Bronchial epithelial cell (primary cell): ENCODE measurements around the gene ATP13A4. TPM values are rescaled to one million over a fixed set of nuclear protein-coding genes. Genes with fewer than 3 reads are reported as not detected.

ENCODE experiments used
- DNase-seq: peaks from one replicate; pipeline ENCODE4 v3.0.0-alpha.2; 2010; ENCODE audit warnings: low read depth
- FAIRE-seq: peaks from 2 replicates; lab custom pipeline; 2011; peaks lifted over from hg19 to GRCh38; lab: Jason Lieb, UNC
- H3K27me3 ChIP-seq: 2 replicates; pipeline ENCODE4 v1.5.1; 2011; ENCODE audit warnings: low read length; ENCODE audit not compliant: control insufficient read depth, insufficient read depth
- H3K36me3 ChIP-seq: 2 replicates; pipeline ENCODE4 v1.5.1; 2011; ENCODE audit warnings: low read length; ENCODE audit not compliant: control insufficient read depth, insufficient read depth
- H3K4me3 ChIP-seq: 2 replicates; pipeline ENCODE4 v1.5.1; 2011; ENCODE audit warnings: mild to moderate bottlenecking, low read depth, low read length, control low read depth
- total RNA-seq: library from RNA; depleted of rRNA; stranded (reverse); fragments of >200 nt; gene quantifications from 2 replicates; pipeline ENCODE4 v1.2.1, GENCODE V29; 2014
- TF ChIP-seq, protein P1 (sequence below): IDR thresholded peaks from 2 replicates; pipeline ENCODE4 v1.5.1; 2011; ENCODE audit warnings: mild to moderate bottlenecking, moderate library complexity, low read length, control low read depth, inconsistent platforms; ENCODE audit not compliant: insufficient read depth, severe bottlenecking

ATP13A4 gene
- total RNA-seq, 1 donor from 2014 or later = 4.2 TPM

GRCh38 chr3:193388361-193388760 lies 166.3 kb downstream of the ATP13A4 start:
- Histone ChIP-seq H3K4me3 (no peak overlapping the region), H3K27me3 (no peaks in the 10 kb centered on the region), H3K36me3 (no peaks in the 10 kb centered on the region)
- DNase-seq (no peak), FAIRE-seq (peak; percentile 80)
- TF ChIP-seq, protein P1, sequence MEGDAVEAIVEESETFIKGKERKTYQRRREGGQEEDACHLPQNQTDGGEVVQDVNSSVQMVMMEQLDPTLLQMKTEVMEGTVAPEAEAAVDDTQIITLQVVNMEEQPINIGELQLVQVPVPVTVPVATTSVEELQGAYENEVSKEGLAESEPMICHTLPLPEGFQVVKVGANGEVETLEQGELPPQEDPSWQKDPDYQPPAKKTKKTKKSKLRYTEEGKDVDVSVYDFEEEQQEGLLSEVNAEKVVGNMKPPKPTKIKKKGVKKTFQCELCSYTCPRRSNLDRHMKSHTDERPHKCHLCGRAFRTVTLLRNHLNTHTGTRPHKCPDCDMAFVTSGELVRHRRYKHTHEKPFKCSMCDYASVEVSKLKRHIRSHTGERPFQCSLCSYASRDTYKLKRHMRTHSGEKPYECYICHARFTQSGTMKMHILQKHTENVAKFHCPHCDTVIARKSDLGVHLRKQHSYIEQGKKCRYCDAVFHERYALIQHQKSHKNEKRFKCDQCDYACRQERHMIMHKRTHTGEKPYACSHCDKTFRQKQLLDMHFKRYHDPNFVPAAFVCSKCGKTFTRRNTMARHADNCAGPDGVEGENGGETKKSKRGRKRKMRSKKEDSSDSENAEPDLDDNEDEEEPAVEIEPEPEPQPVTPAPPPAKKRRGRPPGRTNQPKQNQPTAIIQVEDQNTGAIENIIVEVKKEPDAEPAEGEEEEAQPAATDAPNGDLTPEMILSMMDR = no peak

DNA sequence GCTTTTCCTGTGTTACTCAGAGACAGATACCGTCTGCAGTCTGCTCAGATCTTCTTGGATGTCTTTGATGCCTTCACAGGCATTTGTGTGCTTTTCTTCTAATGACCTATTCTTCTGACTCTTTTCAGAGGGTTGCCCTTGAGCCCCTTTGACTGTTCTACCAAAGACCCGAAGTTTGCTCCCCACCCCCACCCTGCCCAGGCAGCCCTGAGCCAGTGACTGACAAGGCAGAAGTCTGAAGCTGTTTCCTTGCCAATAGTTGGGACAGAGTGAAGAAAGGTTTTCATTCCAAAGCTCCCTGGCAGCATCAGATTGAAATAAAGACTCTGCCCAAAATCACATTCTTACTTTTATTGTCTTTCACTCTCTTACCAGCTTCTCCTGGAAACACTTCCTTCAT lies 167.1 kb downstream of the ATP13A4 start:
- no peak overlapping the region for H3K4me3 ChIP-seq
- FAIRE-seq (no peak), DNase-seq (no peak)
- TF ChIP-seq, protein P1 = no peak
- H3K36me3 ChIP-seq = no peaks in the 10 kb centered on the region
- no peaks in the 10 kb centered on the region for H3K27me3 ChIP-seq

DNA sequence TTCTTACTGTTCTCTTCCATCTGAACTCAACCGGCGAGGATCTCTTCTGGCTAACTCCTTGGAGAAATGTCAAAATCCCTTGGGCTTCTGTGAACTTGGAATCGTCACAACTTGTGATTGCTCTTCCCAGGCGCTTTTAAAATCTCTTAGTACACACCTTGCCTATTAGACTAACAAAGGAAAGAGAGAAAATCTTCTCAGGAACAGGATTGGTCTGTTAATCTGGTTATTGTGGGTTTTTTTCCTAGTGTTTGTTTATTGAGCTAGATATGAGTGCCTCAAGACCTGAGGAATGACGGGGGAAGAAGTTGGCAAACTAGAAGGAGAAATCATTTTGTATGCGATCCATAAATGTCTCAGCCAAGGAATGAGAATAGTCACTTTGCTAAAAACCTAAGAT lies 176.0 kb downstream of the ATP13A4 start, which contains the start of gene ATP13A5:
Gene ATP13A5, minus strand, starts transcription at position 48 of the 400 bp plus-strand sequence. Its CDS starts 28 bp downstream, at position 20.
- Histone ChIP-seq H3K4me3 (no peak within 1 kb of the TSS), H3K36me3 (no peaks in the 10 kb centered on the region), H3K27me3 (no peaks in the 10 kb centered on the region)
- FAIRE-seq = peak; percentile 18
- TF ChIP-seq, protein P1 = no peak
- no peak for DNase-seq

- H3K27me3 ChIP-seq = no peaks in the 10 kb centered on the region
- DNase-seq (no peak), FAIRE-seq (no peak)
- no peaks in the 10 kb centered on the region for H3K36me3 ChIP-seq
- TF ChIP-seq, protein P1 = no peak
- H3K4me3 ChIP-seq = no peak overlapping the region
Observed at GRCh38 chr3:193377591-193377990, 177.1 kb downstream of the ATP13A4 start.

DNA sequence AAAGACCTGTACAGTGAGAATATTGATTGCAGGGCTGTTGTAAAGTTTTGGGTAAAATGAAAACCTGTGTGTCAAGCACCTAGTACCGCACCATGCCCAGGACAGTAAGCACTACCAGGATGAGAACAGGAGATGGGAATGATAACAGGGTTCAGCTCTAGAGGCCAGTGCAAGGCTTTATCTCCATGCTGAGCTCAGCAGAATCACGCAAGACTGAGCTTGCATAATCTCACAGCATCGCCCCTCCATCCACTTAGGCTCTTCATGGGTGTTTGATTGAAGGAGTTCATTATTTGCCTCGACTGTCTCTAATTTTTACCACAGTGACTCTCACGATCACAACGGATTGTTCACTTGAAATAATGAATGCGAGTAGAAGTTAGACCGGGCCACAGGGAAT lies 179.1 kb downstream of the ATP13A4 start:
- Histone ChIP-seq H3K36me3 (no peaks in the 10 kb centered on the region), H3K27me3 (no peaks in the 10 kb centered on the region), H3K4me3 (no peak overlapping the region)
- TF ChIP-seq, protein P1 = no peak
- FAIRE-seq = no peak
- no peak for DNase-seq

GRCh38 chr3:193372783-193373182 lies 181.9 kb downstream of the ATP13A4 start:
- no peaks in the 10 kb centered on the region for H3K36me3 ChIP-seq
- FAIRE-seq (no peak), DNase-seq (no peak)
- TF ChIP-seq, protein P1 = no peak
- H3K4me3 ChIP-seq = no peak overlapping the region
- H3K27me3 ChIP-seq = no peaks in the 10 kb centered on the region
